GM18870 (cell line): Measurements from ENCODE around the gene SIPA1L2.
A peak's percentile ranks its signal among the peaks of the same experiment; 100 is the strongest.

Source experiments
- ATAC-seq: cut with Tn5 transposase; IDR thresholded peaks from one replicate; pipeline ENCODE4 v1.9.1; 2021; ENCODE audit warnings: moderate library complexity; ENCODE audit not compliant: unreplicated experiment

SIPA1L2 gene

DNA sequence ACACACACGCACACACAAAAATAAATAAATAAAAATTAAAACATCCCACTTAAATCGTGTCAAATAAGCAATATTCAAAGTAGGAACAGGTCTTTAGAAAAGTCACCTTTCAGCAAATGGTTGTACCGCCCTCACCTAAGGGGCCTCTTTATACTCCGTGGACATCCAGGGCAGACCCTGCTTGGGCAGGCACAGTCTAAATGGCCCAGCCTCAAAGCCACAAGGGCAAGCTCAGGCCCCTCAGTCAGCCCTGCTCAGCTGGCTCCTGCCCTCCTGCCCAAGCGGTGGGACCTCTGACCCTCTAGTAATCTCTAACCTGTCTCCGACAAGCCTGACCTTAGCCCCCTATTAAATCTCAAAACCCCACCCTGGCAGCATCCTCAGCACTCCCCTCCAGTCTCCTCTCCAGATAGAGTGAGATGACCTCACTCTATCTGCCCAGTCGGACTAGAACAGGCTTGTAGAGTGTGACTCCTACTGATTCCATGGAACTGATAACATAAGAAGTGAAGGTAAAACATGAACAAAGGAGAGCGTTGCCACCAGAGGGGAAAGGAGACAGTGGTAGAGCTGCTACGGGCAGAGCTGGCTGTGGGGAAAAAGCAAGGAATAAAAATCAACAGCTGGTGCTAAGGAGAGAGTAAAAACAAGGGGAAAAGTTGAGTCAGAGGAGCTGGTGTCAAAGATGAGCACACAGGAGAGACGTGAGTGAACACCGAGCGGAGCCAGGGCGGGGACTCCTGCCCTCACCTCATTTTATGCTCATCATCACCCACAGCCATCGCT is 36.0 kb downstream of the SIPA1L2 start:
- no peak for ATAC-seq

DNA sequence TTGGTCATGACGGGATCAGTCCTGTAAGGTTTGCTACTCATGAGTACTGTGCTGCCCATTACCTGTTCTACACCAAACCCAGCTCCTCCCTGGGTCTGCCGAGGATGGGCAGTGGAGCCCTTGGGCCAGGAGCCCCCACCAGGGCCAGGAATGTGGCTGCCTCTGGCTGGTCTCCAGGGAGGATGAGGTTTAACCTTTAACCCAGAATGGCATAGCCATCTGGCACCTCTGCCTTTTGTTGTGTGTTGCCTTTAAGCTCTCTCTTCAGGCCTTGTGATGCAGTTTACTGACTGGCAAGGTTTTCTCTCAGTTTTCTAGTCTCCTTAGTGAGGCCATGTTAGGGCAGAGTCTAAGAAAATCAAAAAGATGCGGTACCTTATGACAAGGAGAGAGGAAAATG is 38.6 kb downstream of the SIPA1L2 start:
- ATAC-seq, result no peak

DNA sequence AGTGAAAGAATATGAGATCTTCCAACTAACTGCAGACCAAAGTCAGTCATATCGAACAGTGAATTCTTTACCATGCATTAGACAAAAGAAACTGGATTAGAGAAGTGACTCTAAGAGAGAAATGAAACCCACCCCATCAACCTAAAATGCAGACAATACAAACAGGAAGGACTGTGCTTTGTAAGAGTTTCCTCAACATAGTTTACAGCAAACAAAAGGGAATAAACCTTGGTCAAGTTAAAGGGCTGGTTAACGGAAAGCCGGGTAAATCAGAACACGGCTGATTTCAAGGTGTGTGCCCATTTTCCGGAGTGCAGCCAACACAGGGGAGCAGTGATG is 39.2 kb downstream of the SIPA1L2 start:
- ATAC-seq, result peak; percentile 60

DNA sequence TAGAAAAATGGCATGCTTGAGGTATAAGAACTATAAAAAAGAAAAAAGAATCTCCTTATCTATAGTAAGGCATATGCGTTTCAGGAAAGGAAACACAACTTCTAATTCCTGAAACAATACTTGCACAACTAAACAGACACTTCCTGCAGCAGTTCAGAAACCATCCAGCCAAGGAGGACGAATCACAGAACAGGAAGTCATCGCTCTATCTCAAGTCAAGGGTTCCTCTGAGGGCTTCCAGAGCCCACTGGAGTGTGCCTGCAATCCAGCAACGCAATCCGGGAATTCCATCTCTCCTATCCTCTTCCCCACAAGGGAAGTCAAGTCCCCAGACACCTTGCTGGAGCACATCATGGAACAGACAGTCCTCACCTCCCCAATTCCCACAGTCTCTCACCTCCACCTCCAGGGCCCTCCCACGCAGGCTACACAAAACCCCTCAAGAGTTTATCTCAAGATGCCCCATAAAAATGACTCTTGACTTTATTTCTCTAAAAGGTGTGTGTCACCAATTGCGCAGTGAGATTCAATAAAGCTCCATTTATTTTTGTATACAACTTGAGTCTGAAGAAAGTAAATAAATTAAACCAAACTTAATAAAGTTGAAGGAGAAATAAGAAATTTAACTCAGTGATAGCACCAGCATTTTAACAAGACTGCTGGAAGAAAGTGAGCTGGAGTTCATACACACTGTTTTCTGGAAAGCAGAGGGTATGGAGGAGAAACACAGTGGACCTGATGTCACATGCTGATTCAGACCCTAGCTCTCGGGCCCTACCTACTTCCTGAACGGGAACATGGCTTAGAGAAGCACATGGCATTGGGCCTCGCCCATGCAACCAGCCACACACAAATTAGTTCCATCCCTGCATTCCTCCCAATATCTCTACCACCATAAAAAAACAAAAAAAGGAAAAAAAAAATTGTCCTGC is 39.9 kb downstream of the SIPA1L2 start:
- peak; percentile 16 for ATAC-seq

DNA sequence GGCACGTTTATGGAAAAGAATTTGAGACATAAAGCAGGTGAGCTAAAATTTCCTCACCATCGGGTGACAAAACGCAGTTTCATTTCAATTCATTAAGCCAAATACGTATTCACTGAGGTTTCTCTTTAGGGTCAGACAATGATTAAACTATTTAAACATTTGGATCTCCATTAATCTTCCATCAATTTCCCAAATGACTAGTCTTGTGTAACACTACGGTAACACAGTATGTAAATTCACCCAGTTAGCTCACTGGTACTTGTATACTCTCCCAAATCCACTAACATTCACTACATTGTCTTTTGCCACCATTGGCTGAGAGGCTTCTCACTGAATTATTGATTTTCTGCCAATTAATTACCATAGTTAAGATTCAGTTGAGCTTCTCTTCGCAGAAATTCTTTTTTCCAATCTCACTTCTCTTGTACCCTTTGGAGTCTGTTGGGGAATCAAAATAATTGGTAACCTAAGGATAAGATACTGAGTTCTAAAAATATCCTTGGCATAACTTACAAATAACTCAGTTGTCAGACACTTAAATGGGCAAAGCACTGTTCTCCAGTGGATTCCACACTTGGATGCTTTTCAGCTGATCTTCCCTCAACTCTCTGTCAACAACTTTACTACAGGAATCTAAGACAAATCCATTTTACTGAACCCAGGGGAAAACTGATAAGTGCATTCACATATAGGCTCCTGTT is 40.7 kb downstream of the SIPA1L2 start:
- no peak for ATAC-seq

DNA sequence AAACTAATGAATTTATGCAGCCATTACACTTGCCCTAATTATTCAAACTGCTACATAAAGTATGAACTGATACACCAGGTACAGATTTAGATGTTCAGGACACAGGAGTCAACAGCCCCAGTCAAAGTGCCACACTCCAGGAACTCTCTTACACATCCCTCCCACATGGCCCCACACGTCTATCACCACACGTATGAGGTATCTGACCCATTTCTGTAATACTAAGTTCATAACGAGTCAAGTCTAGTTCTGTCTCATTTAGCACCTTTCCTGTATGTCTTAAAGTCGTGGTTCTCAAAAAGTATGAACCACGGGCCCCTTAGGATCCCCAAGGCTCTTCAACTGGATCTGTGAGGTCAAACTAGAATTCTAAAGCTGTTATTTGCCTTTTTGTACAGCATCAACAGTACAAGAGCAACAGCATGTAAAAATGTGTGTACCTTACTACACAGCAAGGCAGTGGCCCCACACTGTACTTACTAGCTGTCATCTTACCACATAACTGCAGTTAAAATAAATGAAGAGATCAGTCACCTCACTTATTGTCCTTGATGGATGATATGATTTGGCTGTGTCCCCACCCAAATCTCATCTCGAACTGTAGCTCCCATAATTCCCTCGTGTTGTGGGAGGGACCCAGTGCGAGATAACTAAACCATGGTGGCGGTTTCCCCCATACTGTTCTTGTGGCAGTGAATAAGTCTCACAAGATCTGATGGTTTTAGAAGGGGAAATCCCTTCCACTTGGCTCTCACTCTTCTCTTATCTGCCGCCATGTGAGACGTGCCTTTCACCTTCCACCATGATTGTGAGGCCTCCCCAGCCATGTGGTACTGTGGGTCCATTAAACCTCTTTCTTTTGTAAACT is 42.6 kb downstream of the SIPA1L2 start:
- ATAC-seq, result no peak

DNA sequence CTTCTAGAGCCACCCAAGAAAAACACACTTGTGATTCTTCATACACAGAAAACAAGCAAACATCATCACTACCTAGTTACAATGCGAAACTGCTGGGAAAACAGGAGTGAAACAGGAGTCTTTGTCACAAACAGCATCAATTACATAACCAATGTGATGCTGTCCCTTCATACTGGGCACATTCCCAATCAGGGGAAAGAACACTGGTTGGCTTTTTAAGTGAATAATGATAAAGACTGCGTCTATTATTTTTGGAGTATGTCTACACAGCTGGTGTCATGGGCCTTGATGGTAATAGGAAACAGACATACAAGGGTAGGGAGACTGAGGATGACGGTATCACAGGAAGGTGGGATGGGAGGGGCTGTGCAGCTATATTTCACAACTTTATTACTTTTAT is 43.3 kb downstream of the SIPA1L2 start:
- no peak for ATAC-seq

DNA sequence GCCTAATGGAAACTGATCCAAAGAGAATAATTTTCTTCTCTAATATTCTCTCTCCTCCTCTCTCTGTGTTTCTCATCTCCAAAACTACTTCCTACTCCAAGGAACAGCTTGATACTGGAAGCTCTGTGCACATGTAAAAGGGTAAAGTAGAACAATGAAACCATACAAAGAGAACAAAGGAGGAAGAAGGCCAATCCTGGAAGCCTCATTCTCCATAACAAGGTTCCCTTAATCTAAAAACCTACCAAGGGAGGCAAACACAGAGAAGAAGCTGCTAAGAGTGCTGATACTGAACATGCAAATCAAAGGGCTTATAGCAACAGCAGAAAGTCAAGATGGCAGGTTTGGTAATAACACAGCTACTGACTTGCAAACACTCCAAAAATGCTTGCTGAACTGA is 44.4 kb downstream of the SIPA1L2 start:
- ATAC-seq, result no peak

DNA sequence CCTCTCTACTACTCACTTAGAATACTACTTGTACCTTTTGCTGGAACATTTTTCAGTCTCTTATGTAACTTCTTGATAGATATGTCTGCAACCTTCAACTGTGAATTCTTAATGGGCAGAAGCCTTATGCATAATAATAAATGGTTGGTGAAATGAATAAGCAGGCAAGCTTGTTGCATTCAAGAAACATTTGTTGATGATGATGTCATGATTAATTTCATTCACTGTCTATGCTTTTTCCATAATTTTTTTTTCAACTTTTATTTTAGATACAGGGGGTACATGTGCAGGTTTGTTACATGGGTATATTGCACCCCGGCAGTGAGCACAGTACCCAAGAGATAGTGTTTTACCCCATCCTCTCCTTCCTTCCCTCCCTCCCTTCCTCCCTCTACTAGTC is 48.0 kb downstream of the SIPA1L2 start:
- ATAC-seq, result no peak
